ENCODE data around the gene TEX28. TPM values are rescaled to one million over a fixed set of nuclear protein-coding genes. Genes with fewer than 3 reads are reported as not detected.

TEX28 gene
- total RNA-seq, 6 donors from 2014 or later: not detected

- Histone ChIP-seq H3K27me3 (no peaks in the 10 kb centered on the region), H3K36me3 (no peaks in the 10 kb centered on the region), H3K27ac (no peak overlapping the region), H3K9me3 (no peaks in the 10 kb centered on the region), H3K4me3 (no peak overlapping the region), H3K4me1 (peaks cover 0 to 5% (median 0%) of the 10 kb centered on the region in 4 donors)
- no peak for DNase-seq
- TF ChIP-seq POLR2AphosphoS5 (IDR thresholded peaks at IDR 0.05) (no peak), POLR2A (IDR thresholded peaks at IDR 0.05) (no peak), CTCF (IDR thresholded peaks at IDR 0.05) (no peak), EP300 (IDR thresholded peaks at IDR 0.05) (no peak)
- no peak for ATAC-seq (ENCODE audit: low FRiP score in 2 of 2)
- WGBS, 2 donors: 69 to 78% methylated on average over 3 to 19 of the region's 19 CpGs
Measured at GRCh38 chrX:154310616-154311536, 16.0 kb upstream of the TEX28 start.

- Histone ChIP-seq H3K4me1 (peaks cover 0 to 5% (median 0%) of the 10 kb centered on the region in 4 donors), H3K36me3 (no peaks in the 10 kb centered on the region), H3K9me3 (no peaks in the 10 kb centered on the region), H3K27me3 (no peaks in the 10 kb centered on the region), H3K4me3 (no peak overlapping the region), H3K27ac (no peak overlapping the region)
- TF ChIP-seq POLR2A (IDR thresholded peaks at IDR 0.05) (no peak), POLR2AphosphoS5 (IDR thresholded peaks at IDR 0.05) (no peak), EP300 (IDR thresholded peaks at IDR 0.05) (no peak), CTCF (IDR thresholded peaks at IDR 0.05) (no peak)
- DNase-seq (no peak), ATAC-seq (ENCODE audit: low FRiP score in 2 of 2) (no peak)
- 82 to 97% methylated on average over 10 to 16 of the region's 16 CpGs for WGBS, 2 donors
Measured at GRCh38 chrX:154309041-154309775, 14.3 kb upstream of the TEX28 start.

GRCh38 chrX:154308108-154308946 lies 13.4 kb upstream of the TEX28 start:
- Histone ChIP-seq H3K4me1 (peaks cover 0 to 5% (median 0%) of the 10 kb centered on the region in 4 donors), H3K9me3 (no peaks in the 10 kb centered on the region), H3K27me3 (no peaks in the 10 kb centered on the region), H3K27ac (no peak overlapping the region), H3K4me3 (no peak overlapping the region), H3K36me3 (no peaks in the 10 kb centered on the region)
- peak; percentile 63 to 84 (median 81) for TF ChIP-seq CTCF (IDR thresholded peaks at IDR 0.05)
- no peak for TF ChIP-seq POLR2AphosphoS5 (IDR thresholded peaks at IDR 0.05)
- no peak for TF ChIP-seq POLR2A (IDR thresholded peaks at IDR 0.05)
- TF ChIP-seq EP300 (IDR thresholded peaks at IDR 0.05): no peak
- 57 to 62% methylated on average over 8 to 9 of the region's 9 CpGs for WGBS, 2 donors
- ATAC-seq (ENCODE audit: low FRiP score in 2 of 2): peak; percentile 35 to 65
- DNase-seq: peak in 1 of 2 donors; percentile 54

DNA sequence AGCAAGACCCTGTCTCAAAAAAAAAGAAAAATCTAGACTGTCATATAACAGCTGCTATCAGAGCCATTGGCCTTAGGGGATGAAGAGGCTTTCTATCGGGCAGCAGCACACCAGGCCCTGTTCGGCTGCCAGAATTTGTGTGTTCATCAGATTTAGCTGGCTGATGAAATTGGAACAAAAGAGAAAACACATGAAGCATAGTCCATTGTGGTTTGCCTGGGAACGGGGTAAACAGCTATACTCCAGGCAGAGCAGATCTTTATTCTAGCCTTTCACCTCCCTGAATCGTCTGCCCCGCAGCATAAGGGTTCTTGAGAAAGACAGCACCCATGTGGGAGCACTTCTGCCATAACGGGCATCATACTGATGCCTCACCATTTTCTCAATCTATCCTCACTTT lies 12.3 kb upstream of the TEX28 start:
- Histone ChIP-seq H3K9me3 (no peaks in the 10 kb centered on the region), H3K4me3 (no peak overlapping the region), H3K27me3 (no peaks in the 10 kb centered on the region), H3K27ac (no peak overlapping the region), H3K4me1 (peaks cover 0 to 5% (median 0%) of the 10 kb centered on the region in 4 donors), H3K36me3 (no peaks in the 10 kb centered on the region)
- no peak for DNase-seq
- 76 to 84% methylated on average over 5 to 6 of the region's 6 CpGs for whole genome bisulfite sequencing, 2 donors
- TF ChIP-seq POLR2AphosphoS5 (IDR thresholded peaks at IDR 0.05) (no peak), POLR2A (IDR thresholded peaks at IDR 0.05) (no peak), EP300 (IDR thresholded peaks at IDR 0.05) (no peak), CTCF (IDR thresholded peaks at IDR 0.05) (no peak)
- no peak for ATAC-seq (ENCODE audit: low FRiP score in 2 of 2)

Data from upper lobe of left lung (tissue), 6 donors.